HEK293 (cell line): ENCODE measurements around the gene UBASH3B.

Experiments
- CTCF ChIA-PET: fragments of 350-600 bp; formaldehyde crosslinking; extraction: SDS; loops from one replicate; lab custom pipeline; 2021; ENCODE audit warnings: antibody characterized with exemption; lab: Yijun Ruan, JAX
- POLR2A ChIA-PET: fragments of 300-600 bp; formaldehyde crosslinking; extraction: SDS; loops from one replicate; lab custom pipeline; 2020; ENCODE audit warnings: antibody characterized with exemption, inconsistent platforms; lab: Yijun Ruan, JAX
- H3K27ac ChIP-seq: fragments of 200-500 bp; sonication (Bioruptor generic); 2 replicates; pipeline ENCODE4 v1.5.1; 2014; ENCODE audit warnings: low read depth, low read length, control low read depth, inconsistent platforms; ENCODE audit errors: extremely low read depth
- H3K36me3 ChIP-seq, 2 experiments: fragments of 200-500 bp in 1 of 2; sonication (Bioruptor generic) in 1 of 2; 1 replicate in 1 of 2; 2 replicates in 1 of 2; pipeline ENCODE4 v1.5.1; 2014 to 2017; ENCODE audit warnings: inconsistent platforms in 2 of 2, low read length in 2 of 2; ENCODE audit not compliant: control insufficient read depth in 2 of 2, insufficient read depth in 1 of 2
- H3K4me1 ChIP-seq: fragments of 200-500 bp; sonication (Bioruptor generic); 2 replicates; pipeline ENCODE4 v1.5.1; 2014; ENCODE audit warnings: mild to moderate bottlenecking, low read length, inconsistent platforms; ENCODE audit not compliant: control insufficient read depth, insufficient read depth
- H3K4me3 ChIP-seq: 2 replicates; pipeline ENCODE4 v1.5.1; 2011; ENCODE audit warnings: low read depth, mild to moderate bottlenecking, control low read depth, low read length, moderate library complexity
- H3K9me3 ChIP-seq: fragments of 200-500 bp; sonication (Bioruptor generic); 2 replicates; pipeline ENCODE4 v1.5.1; 2014; ENCODE audit warnings: low read depth, low read length, inconsistent platforms; ENCODE audit not compliant: control insufficient read depth, insufficient read depth
- BCL11B ChIP-seq: fragments of 450-650 bp; formaldehyde crosslinking; IDR thresholded peaks from 2 replicates; pipeline ENCODE4 v1.5.1; 2016; ENCODE audit warnings: low read depth, missing biosample characterization, missing genetic modification characterization
- KLF16 ChIP-seq: fragments of 450-650 bp; formaldehyde crosslinking; IDR thresholded peaks from 2 replicates; pipeline ENCODE4 v1.5.1; 2017; ENCODE audit warnings: missing biosample characterization, missing genetic modification characterization
- SP2 ChIP-seq: fragments of 450-650 bp; formaldehyde crosslinking; IDR thresholded peaks from 2 replicates; pipeline ENCODE4 v1.5.1; 2016; ENCODE audit warnings: missing biosample characterization, missing genetic modification characterization
- ZBTB48 ChIP-seq: fragments of 450-650 bp; formaldehyde crosslinking; IDR thresholded peaks from 2 replicates; pipeline ENCODE4 v1.5.1; 2016; ENCODE audit warnings: missing biosample characterization, missing genetic modification characterization
- ZFP69B ChIP-seq: fragments of 450-650 bp; formaldehyde crosslinking; IDR thresholded peaks from 2 replicates; pipeline ENCODE4 v1.5.1; 2016; ENCODE audit warnings: missing biosample characterization, missing genetic modification characterization
- ZIC2 ChIP-seq: fragments of 450-650 bp; formaldehyde crosslinking; IDR thresholded peaks from 2 replicates; pipeline ENCODE4 v1.5.1; 2016; ENCODE audit warnings: missing biosample characterization, missing genetic modification characterization
- ZNF133 ChIP-seq: fragments of 450-650 bp; formaldehyde crosslinking; IDR thresholded peaks from 2 replicates; pipeline ENCODE4 v1.5.1; 2016; ENCODE audit warnings: missing biosample characterization, missing genetic modification characterization
- ZNF169 ChIP-seq: fragments of 450-650 bp; formaldehyde crosslinking; IDR thresholded peaks from 2 replicates; pipeline ENCODE4 v1.5.1; 2016; ENCODE audit warnings: missing biosample characterization, missing genetic modification characterization
- ZNF223 ChIP-seq: fragments of 450-650 bp; formaldehyde crosslinking; IDR thresholded peaks from 2 replicates; pipeline ENCODE4 v1.5.1; 2016; ENCODE audit warnings: missing biosample characterization, missing genetic modification characterization
- ZNF23 ChIP-seq: fragments of 450-650 bp; formaldehyde crosslinking; IDR thresholded peaks from 2 replicates; pipeline ENCODE4 v1.5.1; 2016; ENCODE audit warnings: missing biosample characterization, missing genetic modification characterization, borderline replicate concordance
- ZNF311 ChIP-seq: fragments of 450-650 bp; formaldehyde crosslinking; IDR thresholded peaks from 2 replicates; pipeline ENCODE4 v1.5.1; 2017; ENCODE audit warnings: missing biosample characterization, missing genetic modification characterization, borderline replicate concordance
- ZNF423 ChIP-seq: fragments of 450-650 bp; formaldehyde crosslinking; IDR thresholded peaks from 2 replicates; pipeline ENCODE4 v1.5.1; 2016; ENCODE audit warnings: missing biosample characterization, missing genetic modification characterization
- ZSCAN30 ChIP-seq: fragments of 450-650 bp; IDR thresholded peaks from 2 replicates; pipeline ENCODE4 v1.5.1; 2018; ENCODE audit warnings: missing biosample characterization, mild to moderate bottlenecking, missing genetic modification characterization, moderate library complexity
- TF ChIP-seq, protein P1 (sequence below): fragments of 450-650 bp; formaldehyde crosslinking; IDR thresholded peaks from 2 replicates; pipeline ENCODE4 v1.5.1; 2016; ENCODE audit warnings: missing biosample characterization, missing genetic modification characterization
- TF ChIP-seq, protein P2 (sequence below): fragments of 450-650 bp; formaldehyde crosslinking; IDR thresholded peaks from 2 replicates; pipeline ENCODE4; 2016; ENCODE audit warnings: missing biosample characterization, missing genetic modification characterization
- TF ChIP-seq, protein P3 (sequence below): fragments of 450-650 bp; formaldehyde crosslinking; IDR thresholded peaks from 2 replicates; pipeline ENCODE4 v1.5.1; 2016; ENCODE audit warnings: missing biosample characterization, missing genetic modification characterization
- TF ChIP-seq, protein P4 (sequence below): fragments of 450-650 bp; formaldehyde crosslinking; conservative IDR thresholded peaks from 2 replicates; pipeline ENCODE4 v1.5.1; 2016; ENCODE audit warnings: low read depth, missing biosample characterization, missing genetic modification characterization

Gene UBASH3B

DNA sequence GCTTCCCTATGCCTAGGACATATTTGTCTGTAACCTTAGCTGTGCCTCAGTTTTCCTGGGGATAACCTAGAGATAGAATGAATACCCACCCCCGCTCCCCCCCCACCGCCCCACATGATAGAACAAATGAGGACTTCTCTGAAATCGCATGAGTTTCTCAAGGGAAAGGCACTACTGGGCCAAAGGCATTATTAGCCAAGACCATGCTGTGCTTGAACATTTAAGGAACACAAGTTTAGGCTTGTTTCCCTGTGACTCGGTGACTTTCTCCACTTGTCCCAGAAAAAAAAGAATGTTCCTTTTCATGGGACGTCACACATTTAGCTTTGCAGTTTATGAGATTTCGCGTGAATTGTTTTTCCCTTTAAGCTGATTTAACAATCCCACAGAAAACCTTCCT, 131.4 kb downstream of the UBASH3B start:
- H3K36me3 ChIP-seq = peaks cover 0 to 10% of the 10 kb centered on the region in 2 experiments; a peak in 1 of 3 replicates
- TF ChIP-seq, protein P1, sequence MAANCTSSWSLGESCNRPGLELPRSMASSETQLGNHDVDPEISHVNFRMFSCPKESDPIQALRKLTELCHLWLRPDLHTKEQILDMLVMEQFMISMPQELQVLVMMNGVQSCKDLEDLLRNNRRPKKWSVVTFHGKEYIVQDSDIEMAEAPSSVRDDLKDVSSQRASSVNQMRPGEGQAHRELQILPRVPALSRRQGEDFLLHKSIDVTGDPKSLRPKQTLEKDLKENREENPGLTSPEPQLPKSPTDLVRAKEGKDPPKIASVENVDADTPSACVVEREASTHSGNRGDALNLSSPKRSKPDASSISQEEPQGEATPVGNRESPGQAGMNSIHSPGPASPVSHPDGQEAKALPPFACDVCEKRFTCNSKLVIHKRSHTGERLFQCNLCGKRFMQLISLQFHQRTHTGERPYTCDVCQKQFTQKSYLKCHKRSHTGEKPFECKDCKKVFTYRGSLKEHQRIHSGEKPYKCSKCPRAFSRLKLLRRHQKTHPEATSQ = no peak
- TF ChIP-seq ZNF23 (no peak), ZNF311 (tag by site-specific recombination) (no peak), ZNF169 (tag by site-specific recombination) (no peak), SP2 (tag by site-specific recombination) (no peak), ZNF223 (tag by site-specific recombination) (no peak), ZBTB48 (no peak), ZSCAN30 (tag by site-specific recombination) (no peak), ZIC2 (no peak), ZNF133 (tag by site-specific recombination) (no peak), BCL11B (tag by site-specific recombination) (no peak), ZFP69B (tag by site-specific recombination) (no peak), KLF16 (no peak), ZNF423 (tag by site-specific recombination) (no peak)
- TF ChIP-seq, protein P2, sequence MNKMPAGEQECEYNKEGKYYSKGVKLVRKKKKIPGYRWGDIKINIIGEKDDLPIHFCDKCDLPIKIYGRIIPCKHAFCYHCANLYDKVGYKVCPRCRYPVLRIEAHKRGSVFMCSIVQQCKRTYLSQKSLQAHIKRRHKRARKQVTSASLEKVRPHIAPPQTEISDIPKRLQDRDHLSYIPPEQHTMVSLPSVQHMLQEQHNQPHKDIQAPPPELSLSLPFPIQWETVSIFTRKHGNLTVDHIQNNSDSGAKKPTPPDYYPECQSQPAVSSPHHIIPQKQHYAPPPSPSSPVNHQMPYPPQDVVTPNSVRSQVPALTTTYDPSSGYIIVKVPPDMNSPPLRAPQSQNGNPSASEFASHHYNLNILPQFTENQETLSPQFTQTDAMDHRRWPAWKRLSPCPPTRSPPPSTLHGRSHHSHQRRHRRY (tag by site-specific recombination) = no peak
- TF ChIP-seq, protein P3, sequence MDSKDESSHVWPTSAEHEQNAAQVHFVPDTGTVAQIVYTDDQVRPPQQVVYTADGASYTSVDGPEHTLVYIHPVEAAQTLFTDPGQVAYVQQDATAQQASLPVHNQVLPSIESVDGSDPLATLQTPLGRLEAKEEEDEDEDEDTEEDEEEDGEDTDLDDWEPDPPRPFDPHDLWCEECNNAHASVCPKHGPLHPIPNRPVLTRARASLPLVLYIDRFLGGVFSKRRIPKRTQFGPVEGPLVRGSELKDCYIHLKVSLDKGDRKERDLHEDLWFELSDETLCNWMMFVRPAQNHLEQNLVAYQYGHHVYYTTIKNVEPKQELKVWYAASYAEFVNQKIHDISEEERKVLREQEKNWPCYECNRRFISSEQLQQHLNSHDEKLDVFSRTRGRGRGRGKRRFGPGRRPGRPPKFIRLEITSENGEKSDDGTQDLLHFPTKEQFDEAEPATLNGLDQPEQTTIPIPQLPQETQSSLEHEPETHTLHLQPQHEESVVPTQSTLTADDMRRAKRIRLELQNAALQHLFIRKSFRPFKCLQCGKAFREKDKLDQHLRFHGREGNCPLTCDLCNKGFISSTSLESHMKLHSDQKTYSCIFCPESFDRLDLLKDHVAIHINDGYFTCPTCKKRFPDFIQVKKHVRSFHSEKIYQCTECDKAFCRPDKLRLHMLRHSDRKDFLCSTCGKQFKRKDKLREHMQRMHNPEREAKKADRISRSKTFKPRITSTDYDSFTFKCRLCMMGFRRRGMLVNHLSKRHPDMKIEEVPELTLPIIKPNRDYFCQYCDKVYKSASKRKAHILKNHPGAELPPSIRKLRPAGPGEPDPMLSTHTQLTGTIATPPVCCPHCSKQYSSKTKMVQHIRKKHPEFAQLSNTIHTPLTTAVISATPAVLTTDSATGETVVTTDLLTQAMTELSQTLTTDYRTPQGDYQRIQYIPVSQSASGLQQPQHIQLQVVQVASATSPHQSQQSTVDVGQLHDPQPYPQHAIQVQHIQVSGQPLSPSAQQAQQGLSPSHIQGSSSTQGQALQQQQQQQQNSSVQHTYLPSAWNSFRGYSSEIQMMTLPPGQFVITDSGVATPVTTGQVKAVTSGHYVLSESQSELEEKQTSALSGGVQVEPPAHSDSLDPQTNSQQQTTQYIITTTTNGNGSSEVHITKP = no peak
- TF ChIP-seq, protein P4, sequence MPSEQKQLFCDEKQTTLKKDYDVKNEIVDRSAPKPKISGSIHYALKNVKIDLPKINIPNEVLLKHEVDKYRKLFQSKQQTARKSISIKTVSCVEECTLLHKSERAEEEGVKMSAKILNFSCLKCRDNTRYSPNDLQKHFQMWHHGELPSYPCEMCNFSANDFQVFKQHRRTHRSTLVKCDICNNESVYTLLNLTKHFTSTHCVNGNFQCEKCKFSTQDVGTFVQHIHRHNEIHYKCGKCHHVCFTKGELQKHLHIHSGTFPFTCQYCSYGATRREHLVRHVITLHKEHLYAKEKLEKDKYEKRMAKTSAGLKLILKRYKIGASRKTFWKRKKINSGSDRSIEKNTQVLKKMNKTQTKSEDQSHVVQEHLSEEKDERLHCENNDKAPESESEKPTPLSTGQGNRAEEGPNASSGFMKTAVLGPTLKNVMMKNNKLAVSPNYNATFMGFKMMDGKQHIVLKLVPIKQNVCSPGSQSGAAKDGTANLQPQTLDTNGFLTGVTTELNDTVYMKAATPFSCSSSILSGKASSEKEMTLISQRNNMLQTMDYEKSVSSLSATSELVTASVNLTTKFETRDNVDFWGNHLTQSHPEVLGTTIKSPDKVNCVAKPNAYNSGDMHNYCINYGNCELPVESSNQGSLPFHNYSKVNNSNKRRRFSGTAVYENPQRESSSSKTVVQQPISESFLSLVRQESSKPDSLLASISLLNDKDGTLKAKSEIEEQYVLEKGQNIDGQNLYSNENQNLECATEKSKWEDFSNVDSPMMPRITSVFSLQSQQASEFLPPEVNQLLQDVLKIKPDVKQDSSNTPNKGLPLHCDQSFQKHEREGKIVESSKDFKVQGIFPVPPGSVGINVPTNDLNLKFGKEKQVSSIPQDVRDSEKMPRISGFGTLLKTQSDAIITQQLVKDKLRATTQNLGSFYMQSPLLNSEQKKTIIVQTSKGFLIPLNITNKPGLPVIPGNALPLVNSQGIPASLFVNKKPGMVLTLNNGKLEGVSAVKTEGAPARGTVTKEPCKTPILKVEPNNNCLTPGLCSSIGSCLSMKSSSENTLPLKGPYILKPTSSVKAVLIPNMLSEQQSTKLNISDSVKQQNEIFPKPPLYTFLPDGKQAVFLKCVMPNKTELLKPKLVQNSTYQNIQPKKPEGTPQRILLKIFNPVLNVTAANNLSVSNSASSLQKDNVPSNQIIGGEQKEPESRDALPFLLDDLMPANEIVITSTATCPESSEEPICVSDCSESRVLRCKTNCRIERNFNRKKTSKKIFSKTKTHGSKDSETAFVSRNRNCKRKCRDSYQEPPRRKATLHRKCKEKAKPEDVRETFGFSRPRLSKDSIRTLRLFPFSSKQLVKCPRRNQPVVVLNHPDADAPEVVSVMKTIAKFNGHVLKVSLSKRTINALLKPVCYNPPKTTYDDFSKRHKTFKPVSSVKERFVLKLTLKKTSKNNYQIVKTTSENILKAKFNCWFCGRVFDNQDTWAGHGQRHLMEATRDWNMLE (tag by site-specific recombination) = no peak
- ChIA-PET CTCF (interaction anchor here (0.6 to 3.3 kb wide), 6 partner anchors 10 to 153 kb away, joined by 3 to 10 read pairs (median 5); no protein-coding TSS in a partner anchor), POLR2A (no interaction called here)
- no peak overlapping the region for H3K4me3 ChIP-seq
- no peaks in the 10 kb centered on the region for H3K9me3 ChIP-seq
- no peaks in the 10 kb centered on the region for H3K4me1 ChIP-seq
- no peak overlapping the region for H3K27ac ChIP-seq
